ENCODE results near the gene OR1F1. TPM values are rescaled to one million over a fixed set of nuclear protein-coding genes. Genes with fewer than 3 reads are reported as not detected.

Gene OR1F1
- total and polyA plus RNA-seq, 9 of the 15 experiments (the other 6 are each of a cell fraction or from before 2014, with no cell fraction given), result 0.15 to 0.61 (median 0.35) TPM; not detected in 3

DNA sequence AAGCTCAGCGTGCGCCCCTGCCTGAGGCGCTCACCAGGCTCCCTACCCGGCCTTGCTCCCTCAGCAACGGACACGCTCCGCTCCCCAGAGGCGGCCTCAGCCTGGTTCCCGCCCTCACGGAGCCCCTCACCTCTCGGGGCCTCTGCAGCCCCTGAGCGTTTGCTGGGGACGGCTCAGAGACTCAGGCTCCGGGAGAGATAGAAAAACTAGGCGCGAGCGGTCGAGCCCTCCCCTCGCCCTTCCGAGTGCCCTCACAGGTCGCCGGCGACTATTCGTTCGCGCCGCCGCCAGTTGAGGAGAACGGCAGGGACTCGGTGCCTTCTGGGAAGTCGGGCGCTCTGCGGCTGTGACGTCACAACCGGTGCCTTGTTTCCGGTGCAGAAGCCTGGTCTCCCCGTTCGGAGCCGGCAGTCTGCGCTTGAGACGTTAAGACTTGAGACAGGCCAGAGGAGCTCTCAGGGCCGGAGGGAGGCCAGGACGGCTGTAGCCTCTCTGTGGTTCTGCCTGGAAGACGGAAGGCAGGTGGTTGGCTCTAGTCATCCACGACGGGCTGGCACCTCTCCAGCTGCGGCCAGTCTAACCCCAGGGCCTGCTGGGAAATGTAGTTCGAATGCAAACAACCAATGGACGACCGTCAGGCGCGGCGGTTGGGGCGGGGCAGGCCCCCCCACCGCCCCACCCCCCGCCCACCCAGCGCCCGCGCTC, 47.0 kb downstream of the OR1F1 start, which contains the start of gene ZNF200 (continued):
- no peak for TF ChIP-seq SAFB2 (IDR thresholded peaks at IDR 0.05; ENCODE audit: borderline replicate concordance, low read depth, low read length, severe bottlenecking)

DNA sequence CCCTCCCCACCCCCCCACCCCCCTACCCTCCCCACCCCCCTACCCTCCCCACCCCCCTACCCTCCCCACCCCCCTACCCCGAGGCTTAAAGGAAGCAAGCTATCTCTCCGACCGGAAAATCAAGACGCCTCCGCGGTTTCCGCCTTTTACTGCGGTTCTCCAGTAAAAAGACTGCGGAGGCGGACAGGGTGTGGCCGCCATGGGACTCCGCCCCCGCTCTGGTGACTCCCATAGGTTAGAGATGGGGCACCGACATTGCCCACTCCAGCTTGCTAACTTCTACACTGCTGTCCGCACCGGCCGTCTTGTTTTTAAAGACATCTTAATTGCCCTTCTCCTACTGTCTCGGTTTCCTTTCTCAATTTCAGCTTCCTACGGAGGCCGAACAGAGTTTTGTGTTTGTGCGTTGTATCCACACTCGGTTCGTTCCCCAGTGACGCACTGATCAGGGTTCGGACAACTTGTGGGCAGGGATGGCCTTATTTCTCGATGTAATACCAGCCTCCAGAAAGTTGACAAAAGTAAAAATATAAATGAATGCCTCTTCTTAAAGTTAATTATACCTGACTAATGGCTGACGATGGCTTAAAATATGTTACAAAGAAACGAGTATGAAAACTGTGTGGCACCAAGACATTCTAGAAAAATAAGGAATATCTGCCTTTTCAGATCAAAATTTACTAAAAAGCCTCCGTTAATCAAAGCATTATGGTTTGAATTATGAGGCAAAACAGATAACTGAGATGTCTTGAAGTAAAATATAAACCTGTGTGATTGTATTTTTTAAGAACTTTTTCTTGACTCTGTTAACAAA, 48.1 kb downstream of the OR1F1 start:
- ChIA-PET CTCF (ENCODE audit: low intra/inter-chr PET ratio) (no interaction called here), POLR2A (interaction anchor here (1.0 to 1.3 kb wide), 3 partner anchors 11 to 47 kb away, joined by 3 read pairs; partner anchors contain the start of gene ZNF263)
- no peaks in the 10 kb centered on the region for H4K20me1 ChIP-seq (replicated peaks; ENCODE audit: control insufficient read depth, insufficient read depth, low read length)
- intact Hi-C loops (cut with micrococcal nuclease) (no loop called here), in situ Hi-C loops (cut with MboI) (no loop called here)
- H3K4me1 ChIP-seq (replicated peaks in 1 of 2; ENCODE audit: control insufficient read depth in 2 of 2, insufficient read depth in 2 of 2, low read length in 2 of 2), result peaks cover 6 to 12% of the 10 kb centered on the region in 2 experiments; a peak in 4 of 5 replicates
- peak; percentile 35 for FAIRE-seq
- DNase-seq (ENCODE audit: extremely low read depth in 1 of 4, low spot score in 3 of 4), result peak; percentile 66 to 83 (median 72)
- no TSS peak for BruUV-seq (replicated peaks)
- no peak overlapping the region for H3K4me3 ChIP-seq
- peaks cover 4% of the 10 kb centered on the region; the same call in 1 of the 2 replicates for H3K9me3 ChIP-seq (replicated peaks; ENCODE audit: control insufficient read depth, insufficient read depth, low read depth, low read length)
- H3K9ac ChIP-seq (ENCODE audit: insufficient read depth in 1 of 2, low read depth in 2 of 2, low read length in 2 of 2), result no peak overlapping the region
- H3K27ac ChIP-seq (ENCODE audit: extremely low read depth, low read depth, low read length), result no peak overlapping the region
- H3K79me2 ChIP-seq (ENCODE audit: control insufficient read depth, insufficient read depth, low read length), result peaks cover 16% of the 10 kb centered on the region
- 51% methylated on average over 28 of the region's 29 CpGs for WGBS (ENCODE audit: insufficient coverage, low coverage, missing lambda C conversion rate)
- peaks cover under 1 to 3% of the 10 kb centered on the region in 2 experiments; a peak in 1 of 5 replicates for H3K27me3 ChIP-seq (ENCODE audit: control insufficient read depth in 2 of 2, insufficient read depth in 2 of 2, low read length in 2 of 2)
- no peaks in the 10 kb centered on the region for H3K9me1 ChIP-seq (ENCODE audit: control insufficient read depth, insufficient read depth, low read length)
- H3K4me2 ChIP-seq (ENCODE audit: insufficient read depth, low read length), result no peak overlapping the region; the same call in 1 of the 2 replicates
- ATAC-seq, result peak; percentile 59
- peaks cover 27% of the 10 kb centered on the region for H3K36me3 ChIP-seq (ENCODE audit: control insufficient read depth, insufficient read depth, low read length)
- H2AFZ ChIP-seq (ENCODE audit: low read depth, low read length), result peak overlapping the region; percentile 5; the same call in 1 of the 2 replicates
- TF ChIP-seq ESRRA (IDR thresholded peaks at IDR 0.05; ENCODE audit: borderline replicate concordance, low read depth) (peak; percentile 23; the same call in 1 of the 2 replicates), GATAD2B (IDR thresholded peaks at IDR 0.05; ENCODE audit: borderline replicate concordance) (no peak), TAF7 (tag; IDR thresholded peaks at IDR 0.05) (no peak), ETV1 (tag; conservative IDR thresholded peaks at IDR 0.05; ENCODE audit: low read depth) (peak; percentile 36; the same call in 1 of the 2 replicates), ZC3H4 (CRISPR knock-in tag; IDR thresholded peaks at IDR 0.05; ENCODE audit: borderline replicate concordance) (no peak), NFRKB (IDR thresholded peaks at IDR 0.05; ENCODE audit: low read depth) (no peak), EGR1 (conservative IDR thresholded peaks at IDR 0.05) (peak; percentile 93), ARNT (IDR thresholded peaks at IDR 0.05) (no peak), POLR2AphosphoS5 (IDR thresholded peaks at IDR 0.05; ENCODE audit: control insufficient read depth, insufficient read depth, low read depth, low read length) (no peak), ERF (CRISPR knock-in tag; IDR thresholded peaks at IDR 0.05) (no peak), RBM25 (IDR thresholded peaks at IDR 0.05; ENCODE audit: low read depth, low read length, severe bottlenecking) (peak; percentile 93), FOXP1 (CRISPR knock-in tag; IDR thresholded peaks at IDR 0.05) (no peak), TRIM24 (IDR thresholded peaks at IDR 0.05) (peak; percentile 29 to 43; a peak in 2 of 4 replicates), SOX6 (IDR thresholded peaks at IDR 0.05) (no peak)
- TF ChIP-seq, protein P1, sequence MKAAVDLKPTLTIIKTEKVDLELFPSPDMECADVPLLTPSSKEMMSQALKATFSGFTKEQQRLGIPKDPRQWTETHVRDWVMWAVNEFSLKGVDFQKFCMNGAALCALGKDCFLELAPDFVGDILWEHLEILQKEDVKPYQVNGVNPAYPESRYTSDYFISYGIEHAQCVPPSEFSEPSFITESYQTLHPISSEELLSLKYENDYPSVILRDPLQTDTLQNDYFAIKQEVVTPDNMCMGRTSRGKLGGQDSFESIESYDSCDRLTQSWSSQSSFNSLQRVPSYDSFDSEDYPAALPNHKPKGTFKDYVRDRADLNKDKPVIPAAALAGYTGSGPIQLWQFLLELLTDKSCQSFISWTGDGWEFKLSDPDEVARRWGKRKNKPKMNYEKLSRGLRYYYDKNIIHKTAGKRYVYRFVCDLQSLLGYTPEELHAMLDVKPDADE (conservative IDR thresholded peaks at IDR 0.05; ENCODE audit: control insufficient read depth, low read depth, low read length), result no peak
